Measurements from ENCODE around the gene C11orf91.

DNA sequence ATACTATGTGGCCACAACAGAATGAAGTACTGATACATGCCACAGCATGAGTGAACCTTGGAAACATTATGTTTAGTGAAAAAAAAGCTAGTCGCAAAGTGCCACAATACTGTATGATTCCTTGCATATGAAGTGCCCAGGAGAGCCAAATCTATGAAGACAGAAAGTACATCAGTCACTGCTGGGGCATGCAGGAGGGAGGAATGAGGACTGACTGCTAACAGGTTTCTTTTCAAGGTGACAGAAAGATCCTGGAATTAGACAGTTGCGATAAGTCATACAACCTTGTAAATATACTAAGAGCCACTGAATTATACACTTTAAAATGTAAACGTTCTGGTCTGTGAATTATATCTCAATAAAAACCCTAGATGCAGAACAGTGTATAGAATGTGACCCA lies 11.8 kb upstream of the C11orf91 start:
- TF ChIP-seq, protein P1, sequence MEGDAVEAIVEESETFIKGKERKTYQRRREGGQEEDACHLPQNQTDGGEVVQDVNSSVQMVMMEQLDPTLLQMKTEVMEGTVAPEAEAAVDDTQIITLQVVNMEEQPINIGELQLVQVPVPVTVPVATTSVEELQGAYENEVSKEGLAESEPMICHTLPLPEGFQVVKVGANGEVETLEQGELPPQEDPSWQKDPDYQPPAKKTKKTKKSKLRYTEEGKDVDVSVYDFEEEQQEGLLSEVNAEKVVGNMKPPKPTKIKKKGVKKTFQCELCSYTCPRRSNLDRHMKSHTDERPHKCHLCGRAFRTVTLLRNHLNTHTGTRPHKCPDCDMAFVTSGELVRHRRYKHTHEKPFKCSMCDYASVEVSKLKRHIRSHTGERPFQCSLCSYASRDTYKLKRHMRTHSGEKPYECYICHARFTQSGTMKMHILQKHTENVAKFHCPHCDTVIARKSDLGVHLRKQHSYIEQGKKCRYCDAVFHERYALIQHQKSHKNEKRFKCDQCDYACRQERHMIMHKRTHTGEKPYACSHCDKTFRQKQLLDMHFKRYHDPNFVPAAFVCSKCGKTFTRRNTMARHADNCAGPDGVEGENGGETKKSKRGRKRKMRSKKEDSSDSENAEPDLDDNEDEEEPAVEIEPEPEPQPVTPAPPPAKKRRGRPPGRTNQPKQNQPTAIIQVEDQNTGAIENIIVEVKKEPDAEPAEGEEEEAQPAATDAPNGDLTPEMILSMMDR (conservative IDR thresholded peaks at IDR 0.05 in 1 of 2, IDR thresholded peaks at IDR 0.05 in 1 of 2; ENCODE audit: extremely low read depth in 1 of 2, insufficient read depth in 1 of 2, low read depth in 1 of 2, low read length in 2 of 2), result no peak
- no peak for TF ChIP-seq EZH2 (IDR thresholded peaks at IDR 0.05; ENCODE audit: borderline replicate concordance, low read length)

Data from mammary epithelial cell (primary cell).